ENCODE data around the gene APOA4. TPM values are rescaled to one million over a fixed set of nuclear protein-coding genes. Genes with fewer than 3 reads are reported as not detected.

APOA4 gene
- total and polyA plus RNA-seq, 2 donors (not counting 1 experiment from before 2014, with no cell fraction given): not detected

DNA sequence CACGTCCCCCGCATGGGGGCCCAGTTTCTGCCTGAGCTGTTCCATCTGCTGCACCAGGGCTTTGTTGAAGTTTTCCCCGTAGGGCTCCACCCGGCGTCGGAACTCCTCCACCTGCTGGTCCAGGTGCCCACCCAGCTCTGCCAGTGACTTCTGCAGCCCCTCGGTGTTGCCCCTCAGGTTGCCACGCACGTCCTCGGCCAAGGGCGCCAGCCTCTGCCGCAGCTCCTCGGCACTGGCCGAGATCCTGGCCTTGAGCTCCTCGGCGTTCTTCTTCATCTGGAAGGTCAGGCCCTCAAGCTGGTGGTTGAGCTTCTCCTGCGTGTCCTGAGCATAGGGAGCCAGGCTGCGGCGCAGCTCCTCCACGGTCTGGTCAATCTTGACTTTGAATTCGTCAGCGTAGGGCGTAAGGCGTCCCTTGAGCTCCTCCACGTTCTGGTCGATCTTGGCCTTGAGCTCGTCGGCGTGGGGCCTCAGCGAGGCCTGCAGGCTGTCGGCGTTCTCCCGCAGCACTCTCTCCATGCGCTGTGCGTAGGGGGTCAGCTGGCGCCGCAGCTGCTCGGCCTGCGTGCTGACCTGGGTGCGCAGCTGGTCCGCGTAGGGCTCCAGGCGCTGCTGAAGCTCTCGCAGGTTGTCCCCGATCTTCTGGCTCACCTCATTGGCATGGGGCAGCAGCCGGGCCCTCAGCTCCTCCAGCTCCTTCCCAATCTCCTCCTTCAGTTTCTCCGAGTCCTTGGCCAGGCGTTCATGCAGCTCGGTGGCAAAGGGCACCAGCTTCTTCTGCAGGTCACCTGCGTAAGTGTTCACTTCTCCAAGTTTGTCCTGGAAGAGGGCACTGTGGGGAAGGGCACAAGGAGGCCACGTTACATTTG, 1.8 kb downstream of the APOA4 start:
- ChIA-PET POLR2A (no interaction called here), CTCF (no interaction called here)
- H3K9me3 Mint-ChIP-seq (ENCODE audit: insufficient read depth): no peaks in the 10 kb centered on the region
- Histone ChIP-seq H3K36me3 (replicated peaks in 1 of 2; ENCODE audit: control extremely low read depth in 1 of 2, control insufficient read depth in 1 of 2, extremely low read depth in 1 of 2, insufficient read depth in 2 of 2, low read length in 1 of 2) (no peaks in the 10 kb centered on the region), H3K27ac (ENCODE audit: low read length in 2 of 2) (no peak overlapping the region), H3K9me3 (ENCODE audit: control extremely low read depth in 1 of 3, control insufficient read depth in 2 of 3, insufficient read depth in 1 of 3, low read length in 2 of 3) (no peaks in the 10 kb centered on the region), H3K9ac (ENCODE audit: low read length) (no peak overlapping the region), H3K79me2 (ENCODE audit: control insufficient read depth, insufficient read depth, low read length) (no peaks in the 10 kb centered on the region), H3K27me3 (replicated peaks in 1 of 4; ENCODE audit: control extremely low read depth in 1 of 4, control insufficient read depth in 3 of 4, insufficient read depth in 4 of 4, low read length in 3 of 4) (peaks cover 0 to 2% (median 0%) of the 10 kb centered on the region in 4 experiments), H2AFZ (ENCODE audit: insufficient read depth, low read depth, low read length, poor library complexity, severe bottlenecking) (no peak overlapping the region), H3K4me2 (replicated peaks; ENCODE audit: low read depth, low read length, poor library complexity, severe bottlenecking) (no peak overlapping the region), H3K4me1 (ENCODE audit: control insufficient read depth in 2 of 2, insufficient read depth in 2 of 2, low read length in 2 of 2) (no peaks in the 10 kb centered on the region), H4K20me1 (ENCODE audit: control insufficient read depth, insufficient read depth, low read length, poor library complexity, severe bottlenecking) (no peaks in the 10 kb centered on the region), H3K4me3 (ENCODE audit: control extremely low read depth in 1 of 5, extremely low read depth in 1 of 5, insufficient read depth in 1 of 5, low read depth in 2 of 5, low read length in 4 of 5) (no peak overlapping the region)
- ATAC-seq (ENCODE audit: low read depth): no peak
- intact Hi-C loops (cut with micrococcal nuclease): no loop called here
- H3K27me3 Mint-ChIP-seq: no peaks in the 10 kb centered on the region
- 96% methylated on average over 51 of the region's 51 CpGs for WGBS (ENCODE audit: insufficient coverage)
- no peak for TF ChIP-seq EZH2 (IDR thresholded peaks at IDR 0.05; ENCODE audit: borderline replicate concordance, insufficient read depth, low read depth, low read length, poor library complexity, severe bottlenecking)
- TF ChIP-seq, protein P1, sequence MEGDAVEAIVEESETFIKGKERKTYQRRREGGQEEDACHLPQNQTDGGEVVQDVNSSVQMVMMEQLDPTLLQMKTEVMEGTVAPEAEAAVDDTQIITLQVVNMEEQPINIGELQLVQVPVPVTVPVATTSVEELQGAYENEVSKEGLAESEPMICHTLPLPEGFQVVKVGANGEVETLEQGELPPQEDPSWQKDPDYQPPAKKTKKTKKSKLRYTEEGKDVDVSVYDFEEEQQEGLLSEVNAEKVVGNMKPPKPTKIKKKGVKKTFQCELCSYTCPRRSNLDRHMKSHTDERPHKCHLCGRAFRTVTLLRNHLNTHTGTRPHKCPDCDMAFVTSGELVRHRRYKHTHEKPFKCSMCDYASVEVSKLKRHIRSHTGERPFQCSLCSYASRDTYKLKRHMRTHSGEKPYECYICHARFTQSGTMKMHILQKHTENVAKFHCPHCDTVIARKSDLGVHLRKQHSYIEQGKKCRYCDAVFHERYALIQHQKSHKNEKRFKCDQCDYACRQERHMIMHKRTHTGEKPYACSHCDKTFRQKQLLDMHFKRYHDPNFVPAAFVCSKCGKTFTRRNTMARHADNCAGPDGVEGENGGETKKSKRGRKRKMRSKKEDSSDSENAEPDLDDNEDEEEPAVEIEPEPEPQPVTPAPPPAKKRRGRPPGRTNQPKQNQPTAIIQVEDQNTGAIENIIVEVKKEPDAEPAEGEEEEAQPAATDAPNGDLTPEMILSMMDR (IDR thresholded peaks at IDR 0.05): no peak
- peak; percentile 2 for DNase-seq
- H3K4me1 Mint-ChIP-seq: no peaks in the 10 kb centered on the region
- H3K27ac Mint-ChIP-seq: no peak overlapping the region
- no peak overlapping the region for H3K4me3 Mint-ChIP-seq

DNA sequence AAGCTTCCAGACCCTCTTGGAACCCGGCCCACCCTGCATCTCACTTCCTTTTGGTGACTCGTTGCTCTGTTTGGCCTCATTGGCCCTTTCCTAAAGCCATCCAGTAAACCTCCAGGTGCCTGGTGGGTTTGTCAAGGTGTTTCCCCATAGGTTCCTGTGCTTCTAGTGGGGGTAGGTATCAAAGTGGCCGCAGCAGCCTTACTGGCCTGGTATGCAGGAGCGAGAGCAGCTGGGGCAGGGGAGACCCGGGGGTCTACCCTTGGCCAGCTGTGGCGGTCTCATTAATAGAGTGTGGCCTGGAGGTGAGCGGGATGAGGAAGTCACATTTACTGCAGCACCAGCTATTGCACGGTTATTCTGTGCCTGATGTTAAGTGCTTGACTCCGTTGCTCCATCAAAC, 4.1 kb downstream of the APOA4 start:
- Histone ChIP-seq H3K4me3 (ENCODE audit: control extremely low read depth in 1 of 5, extremely low read depth in 1 of 5, insufficient read depth in 1 of 5, low read depth in 2 of 5, low read length in 4 of 5) (no peak overlapping the region), H3K9ac (ENCODE audit: low read length) (no peak overlapping the region), H3K79me2 (ENCODE audit: control insufficient read depth, insufficient read depth, low read length) (no peaks in the 10 kb centered on the region), H3K27ac (ENCODE audit: low read length in 2 of 2) (no peak overlapping the region), H2AFZ (ENCODE audit: insufficient read depth, low read depth, low read length, poor library complexity, severe bottlenecking) (no peak overlapping the region), H4K20me1 (ENCODE audit: control insufficient read depth, insufficient read depth, low read length, poor library complexity, severe bottlenecking) (no peaks in the 10 kb centered on the region), H3K4me2 (replicated peaks; ENCODE audit: low read depth, low read length, poor library complexity, severe bottlenecking) (no peak overlapping the region), H3K4me1 (ENCODE audit: control insufficient read depth in 2 of 2, insufficient read depth in 2 of 2, low read length in 2 of 2) (no peaks in the 10 kb centered on the region), H3K9me3 (ENCODE audit: control extremely low read depth in 1 of 3, control insufficient read depth in 2 of 3, insufficient read depth in 1 of 3, low read length in 2 of 3) (no peaks in the 10 kb centered on the region), H3K27me3 (replicated peaks in 1 of 4; ENCODE audit: control extremely low read depth in 1 of 4, control insufficient read depth in 3 of 4, insufficient read depth in 4 of 4, low read length in 3 of 4) (peaks cover 0 to 2% (median 0%) of the 10 kb centered on the region in 4 experiments), H3K36me3 (replicated peaks in 1 of 2; ENCODE audit: control extremely low read depth in 1 of 2, control insufficient read depth in 1 of 2, extremely low read depth in 1 of 2, insufficient read depth in 2 of 2, low read length in 1 of 2) (no peaks in the 10 kb centered on the region)
- ATAC-seq (ENCODE audit: low read depth) (no peak), DNase-seq (no peak)
- Mint-ChIP-seq H3K4me1 (no peaks in the 10 kb centered on the region), H3K4me3 (no peak overlapping the region), H3K9me3 (ENCODE audit: insufficient read depth) (no peaks in the 10 kb centered on the region), H3K27ac (no peak overlapping the region), H3K27me3 (no peaks in the 10 kb centered on the region)
- intact Hi-C loops (cut with micrococcal nuclease): no loop called here
- POLR2A ChIA-PET: interaction anchor here (0.6 kb wide), 1 partner anchor 104 kb away, joined by 5 read pairs; no protein-coding TSS in a partner anchor
- TF ChIP-seq, protein P1 (IDR thresholded peaks at IDR 0.05): no peak
- no peak for TF ChIP-seq EZH2 (IDR thresholded peaks at IDR 0.05; ENCODE audit: borderline replicate concordance, insufficient read depth, low read depth, low read length, poor library complexity, severe bottlenecking)
- CTCF ChIA-PET: no interaction called here
- 95% methylated on average over 4 of the region's 9 CpGs for WGBS (ENCODE audit: insufficient coverage)
